Gastrocnemius medialis (tissue), 4 donors: ENCODE measurements around the gene CLEC6A. TPM values are rescaled to one million over a fixed set of nuclear protein-coding genes. Genes with fewer than 3 reads are reported as not detected.

Source experiments
- ATAC-seq, 2 donors: fragments of 150-250 bp; one replicate each; pipeline ENCODE4 v1.9.1; 2016
- DNase-seq, 2 donors: peaks; one replicate each; pipeline ENCODE4 v3.0.0-alpha.2; 2019
- H3K27ac ChIP-seq, 4 donors: fragments of 200-600 bp; sonication (generic); 1 replicate in 1 of 4; 2 replicates in 3 of 4; pipeline ENCODE4 v1.5.1; 2016 to 2018; ENCODE audit warnings: mild to moderate bottlenecking in 2 of 4, moderate library complexity in 1 of 4
- H3K27me3 ChIP-seq, 3 donors: fragments of 200-600 bp; sonication (generic) in 2 of 3; 1 replicate in 1 of 3; 2 replicates in 2 of 3; pipeline versions ENCODE4 v1.5.1 to v1.6.0; 2016 to 2019; ENCODE audit warnings: mild to moderate bottlenecking in 1 of 3, moderate library complexity in 1 of 3
- H3K36me3 ChIP-seq, 2 donors: fragments of 200-600 bp; sonication (generic) in 1 of 2; one replicate each; pipeline ENCODE4 v1.5.1; 2017 to 2018
- H3K4me1 ChIP-seq, 2 donors: fragments of 200-600 bp; sonication (generic) in 1 of 2; one replicate each; pipeline ENCODE4 v1.5.1; 2016 to 2017; ENCODE audit warnings: mild to moderate bottlenecking in 2 of 2
- H3K4me3 ChIP-seq, 4 donors: fragments of 200-600 bp; sonication (generic) in 3 of 4; 1 replicate in 1 of 4; 2 replicates in 3 of 4; pipeline ENCODE4 v1.5.1; 2016 to 2019; ENCODE audit warnings: mild to moderate bottlenecking in 2 of 4
- H3K9me3 ChIP-seq, 3 donors: fragments of 200-600 bp; sonication (generic) in 2 of 3; 1 replicate in 1 of 3; 2 replicates in 2 of 3; pipeline ENCODE4 v1.5.1; 2016 to 2019
- POLR2A ChIP-seq, 2 donors: fragments of 450-650 bp; IDR thresholded peaks; one replicate each; pipeline ENCODE4 v1.6.1; 2017; ENCODE audit warnings: antibody characterized with exemption in 2 of 2, mild to moderate bottlenecking in 2 of 2, moderate library complexity in 2 of 2
- in situ Hi-C, 4 donors: fragments of 200-750 bp; cut with MboI; loops; one replicate each; pipeline versions ENCODE4 v1.15.0 to v1.8.0; 2017; ENCODE audit warnings: low sequenced_read_pairs in 4 of 4
- intact Hi-C: fragments of 100-400 bp; cut with DNase I; formaldehyde crosslinking; loops from one replicate; pipeline ENCODE4 v1.15.1; 2023; ENCODE audit warnings: low total_unique reads
- total RNA-seq, 4 donors: library from RNA; depleted of rRNA; stranded (reverse); fragments of >200 nt; gene quantifications; one replicate each; pipeline versions ENCODE4 v1.1.0 to v1.2.3, GENCODE V29; 2016
- TF ChIP-seq, protein P1 (sequence below), 5 experiments: fragments of 450-650 bp in 3 of 5; fragments of 200-600 bp in 2 of 5; sonication (generic) in 2 of 5; IDR thresholded peaks in 4 of 5; conservative IDR thresholded peaks in 1 of 5; 1 replicate in 4 of 5; 2 replicates in 1 of 5; pipeline ENCODE4 v1.5.1; 2016 to 2019; ENCODE audit warnings: antibody characterized with exemption in 5 of 5, mild to moderate bottlenecking in 3 of 5, moderate library complexity in 3 of 5

Gene CLEC6A
- total RNA-seq, 4 donors from 2014 or later = not detected

DNA sequence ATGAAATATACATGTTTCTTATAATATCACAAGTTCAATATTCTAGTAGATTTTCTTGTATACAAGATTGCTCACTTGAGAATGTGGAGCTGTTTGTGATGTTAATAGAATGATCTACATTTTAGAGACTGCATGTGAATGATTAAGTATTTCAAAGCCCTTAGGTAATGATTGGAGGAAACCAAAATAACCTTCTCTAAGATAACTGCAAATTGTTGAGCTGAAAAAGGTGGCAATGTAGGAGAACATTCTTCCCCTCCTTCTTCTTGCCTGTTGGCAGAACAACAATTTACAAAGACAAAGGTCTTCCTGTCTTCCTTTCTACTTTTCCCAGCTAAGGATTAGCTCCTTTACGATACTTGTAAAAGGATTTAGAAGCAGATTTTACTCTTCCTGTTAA, 2.0 kb upstream of the CLEC6A start:
- in situ Hi-C loops = no loop called here
- DNase-seq (no peak), ATAC-seq (no peak)
- intact Hi-C loops = no loop called here
- H3K27ac ChIP-seq = no peak overlapping the region
- no peaks in the 10 kb centered on the region for H3K27me3 ChIP-seq
- no peak overlapping the region for H3K4me3 ChIP-seq
- H3K36me3 ChIP-seq = no peaks in the 10 kb centered on the region
- H3K4me1 ChIP-seq = no peaks in the 10 kb centered on the region
- no peaks in the 10 kb centered on the region for H3K9me3 ChIP-seq
- no peak for TF ChIP-seq POLR2A (IDR thresholded peaks at IDR 0.05)

DNA sequence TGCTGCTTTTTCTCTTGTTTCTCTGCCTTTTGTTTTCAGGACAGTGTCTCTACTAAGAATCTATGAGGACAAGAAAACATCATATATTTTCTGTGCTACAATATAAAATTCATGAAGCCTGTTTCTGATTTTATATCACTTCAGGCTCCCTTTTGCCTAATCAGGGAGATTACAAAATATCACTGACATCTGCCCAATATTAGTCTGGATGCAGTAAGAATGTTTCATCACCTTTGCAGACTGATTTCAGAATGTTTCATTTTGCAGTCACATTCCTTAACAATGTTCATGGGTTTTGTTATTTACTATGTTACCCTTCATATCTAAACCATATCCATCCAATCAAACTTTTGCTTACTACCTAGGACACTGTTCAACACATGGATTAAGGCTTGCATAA, 491 bp upstream of the CLEC6A start:
- intact Hi-C loops (no loop called here), in situ Hi-C loops (no loop called here)
- ATAC-seq = no peak

GRCh38 chr12:8461426-8461825, 5.7 kb downstream of the CLEC6A start:
- Histone ChIP-seq H3K9me3 (no peaks in the 10 kb centered on the region), H3K27me3 (no peaks in the 10 kb centered on the region), H3K27ac (no peak overlapping the region), H3K36me3 (no peaks in the 10 kb centered on the region), H3K4me1 (no peaks in the 10 kb centered on the region), H3K4me3 (no peak overlapping the region)
- DNase-seq (no peak), ATAC-seq (no peak)
- no peak for TF ChIP-seq POLR2A (IDR thresholded peaks at IDR 0.05)
- TF ChIP-seq, protein P1, sequence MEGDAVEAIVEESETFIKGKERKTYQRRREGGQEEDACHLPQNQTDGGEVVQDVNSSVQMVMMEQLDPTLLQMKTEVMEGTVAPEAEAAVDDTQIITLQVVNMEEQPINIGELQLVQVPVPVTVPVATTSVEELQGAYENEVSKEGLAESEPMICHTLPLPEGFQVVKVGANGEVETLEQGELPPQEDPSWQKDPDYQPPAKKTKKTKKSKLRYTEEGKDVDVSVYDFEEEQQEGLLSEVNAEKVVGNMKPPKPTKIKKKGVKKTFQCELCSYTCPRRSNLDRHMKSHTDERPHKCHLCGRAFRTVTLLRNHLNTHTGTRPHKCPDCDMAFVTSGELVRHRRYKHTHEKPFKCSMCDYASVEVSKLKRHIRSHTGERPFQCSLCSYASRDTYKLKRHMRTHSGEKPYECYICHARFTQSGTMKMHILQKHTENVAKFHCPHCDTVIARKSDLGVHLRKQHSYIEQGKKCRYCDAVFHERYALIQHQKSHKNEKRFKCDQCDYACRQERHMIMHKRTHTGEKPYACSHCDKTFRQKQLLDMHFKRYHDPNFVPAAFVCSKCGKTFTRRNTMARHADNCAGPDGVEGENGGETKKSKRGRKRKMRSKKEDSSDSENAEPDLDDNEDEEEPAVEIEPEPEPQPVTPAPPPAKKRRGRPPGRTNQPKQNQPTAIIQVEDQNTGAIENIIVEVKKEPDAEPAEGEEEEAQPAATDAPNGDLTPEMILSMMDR (IDR thresholded peaks at IDR 0.05 in 4 of 5, conservative IDR thresholded peaks at IDR 0.05 in 1 of 5) = no peak
- intact Hi-C loops = no loop called here
- in situ Hi-C loops = no loop called here

More for the DNA sequence above, 491 bp upstream of the CLEC6A start:
- H3K36me3 ChIP-seq = no peaks in the 10 kb centered on the region
- DNase-seq = no peak
- H3K4me3 ChIP-seq = no peak overlapping the region
- H3K9me3 ChIP-seq = no peaks in the 10 kb centered on the region
- no peaks in the 10 kb centered on the region for H3K4me1 ChIP-seq
- TF ChIP-seq, protein P1 (IDR thresholded peaks at IDR 0.05 in 4 of 5, conservative IDR thresholded peaks at IDR 0.05 in 1 of 5) = no peak
- TF ChIP-seq POLR2A (IDR thresholded peaks at IDR 0.05) = no peak
- H3K27ac ChIP-seq = no peak overlapping the region
- H3K27me3 ChIP-seq = no peaks in the 10 kb centered on the region

DNA sequence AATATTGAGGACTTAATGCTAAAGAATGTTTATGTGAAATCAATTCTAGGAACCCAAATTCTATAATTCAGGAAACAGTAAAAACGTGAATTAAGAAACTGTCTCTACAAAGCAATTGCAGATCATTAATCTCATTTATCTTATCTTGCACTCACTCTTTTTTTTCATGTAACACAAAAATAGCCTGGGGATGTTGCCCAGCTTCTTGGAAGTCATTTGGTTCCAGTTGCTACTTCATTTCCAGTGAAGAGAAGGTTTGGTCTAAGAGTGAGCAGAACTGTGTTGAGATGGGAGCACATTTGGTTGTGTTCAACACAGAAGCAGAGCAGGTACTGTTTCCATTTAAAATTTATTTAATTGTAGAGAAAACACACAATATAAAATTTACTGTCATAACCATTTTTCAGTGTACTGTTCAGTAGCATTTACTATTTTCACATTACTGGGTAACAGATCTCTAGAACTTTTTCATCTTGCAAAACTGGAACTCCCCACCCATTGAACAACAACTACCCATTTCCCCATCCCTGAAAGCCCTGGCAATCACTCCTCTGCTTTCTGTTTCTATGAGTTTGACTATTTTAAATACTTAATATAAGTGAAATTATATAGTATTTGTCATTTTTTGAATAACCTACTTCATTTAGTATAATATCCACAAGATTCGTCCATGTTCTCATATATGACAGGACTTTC, 9.7 kb downstream of the CLEC6A start:
- H3K4me1 ChIP-seq = no peaks in the 10 kb centered on the region
- no peaks in the 10 kb centered on the region for H3K36me3 ChIP-seq
- H3K27me3 ChIP-seq = no peaks in the 10 kb centered on the region
- intact Hi-C loops (no loop called here), in situ Hi-C loops (no loop called here)
- no peaks in the 10 kb centered on the region for H3K9me3 ChIP-seq
- ATAC-seq = no peak
- DNase-seq = no peak
- H3K4me3 ChIP-seq = no peak overlapping the region
- no peak overlapping the region for H3K27ac ChIP-seq
- TF ChIP-seq, protein P1 (IDR thresholded peaks at IDR 0.05 in 4 of 5, conservative IDR thresholded peaks at IDR 0.05 in 1 of 5) = no peak
- no peak for TF ChIP-seq POLR2A (IDR thresholded peaks at IDR 0.05)

- no peak for ATAC-seq
- intact Hi-C loops = no loop called here
- Histone ChIP-seq H3K9me3 (no peaks in the 10 kb centered on the region), H3K4me3 (no peak overlapping the region), H3K4me1 (no peaks in the 10 kb centered on the region), H3K36me3 (no peaks in the 10 kb centered on the region), H3K27me3 (no peaks in the 10 kb centered on the region), H3K27ac (no peak overlapping the region)
- DNase-seq = no peak
- in situ Hi-C loops = no loop called here
- TF ChIP-seq, protein P1 (IDR thresholded peaks at IDR 0.05 in 4 of 5, conservative IDR thresholded peaks at IDR 0.05 in 1 of 5) = no peak
- no peak for TF ChIP-seq POLR2A (IDR thresholded peaks at IDR 0.05)
Measured at GRCh38 chr12:8466241-8466640, 10.5 kb downstream of the CLEC6A start.
